ENCODE measurements around the gene CCSER1. TPM values are rescaled to one million over a fixed set of nuclear protein-coding genes. Genes with fewer than 3 reads are reported as not detected.

The CCSER1 gene
- total RNA-seq (ENCODE audit: unreplicated experiment) = 15.7 TPM
- long read RNA-seq, partial matches to known transcripts = 0 of 4 reads
- long read RNA-seq, other reads (novel, unspliced or antisense) = 4 of 4 reads

DNA sequence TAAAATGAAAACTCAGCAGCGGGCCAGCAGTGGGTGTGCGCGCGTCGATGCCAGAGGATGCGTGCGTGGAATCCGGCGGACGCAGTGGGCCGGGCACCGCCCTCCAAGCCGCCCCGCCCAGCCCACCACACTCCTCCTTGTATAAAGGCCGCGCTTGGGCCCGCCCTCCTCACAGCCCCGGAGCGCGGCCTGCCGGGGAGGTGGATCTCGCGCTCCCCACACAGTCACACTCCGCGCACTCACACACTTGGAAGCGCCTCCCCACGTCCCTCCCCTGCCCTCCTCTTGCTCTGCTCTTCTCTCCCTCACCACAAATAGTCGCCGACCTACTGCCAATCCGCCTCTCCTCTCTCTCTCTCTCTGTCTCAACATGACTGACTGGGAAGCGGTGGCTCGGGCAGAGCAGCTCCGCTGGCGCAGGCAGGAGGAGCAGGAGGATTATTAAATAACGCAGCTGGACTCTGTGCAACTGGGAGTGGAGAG, at the start of gene CCSER1:
Gene CCSER1, plus strand, starts transcription at position 172 of the 483 bp plus-strand sequence.
- no peak for TF ChIP-seq CTCF (IDR thresholded peaks at IDR 0.05; ENCODE audit: partially characterized antibody, unreplicated experiment)
- Mint-ChIP-seq H3K27me3 (ENCODE audit: unreplicated experiment) (peaks cover 7% of the 10 kb centered on the region), H3K4me1 (ENCODE audit: low read depth, unreplicated experiment) (peaks cover 8% of the 10 kb centered on the region), H3K4me3 (ENCODE audit: unreplicated experiment) (peak within 1 kb of the TSS; percentile 97), H3K9me3 (ENCODE audit: unreplicated experiment) (peaks cover 8% of the 10 kb centered on the region), H3K27ac (ENCODE audit: unreplicated experiment) (peak within 1 kb of the TSS; percentile 91), H3K36me3 (ENCODE audit: unreplicated experiment) (no peaks in the 10 kb centered on the region)
- peak; percentile 75 for DNase-seq

GRCh38 chr4:90078440-90078839, 48.8 kb upstream of the CCSER1 start:
- TF ChIP-seq CTCF (IDR thresholded peaks at IDR 0.05; ENCODE audit: partially characterized antibody, unreplicated experiment) = no peak
- Mint-ChIP-seq H3K36me3 (ENCODE audit: unreplicated experiment) (no peaks in the 10 kb centered on the region), H3K9me3 (ENCODE audit: unreplicated experiment) (peaks cover under 1% of the 10 kb centered on the region), H3K27ac (ENCODE audit: unreplicated experiment) (no peak overlapping the region), H3K4me1 (ENCODE audit: low read depth, unreplicated experiment) (peaks cover 10% of the 10 kb centered on the region), H3K27me3 (ENCODE audit: unreplicated experiment) (peaks cover 2% of the 10 kb centered on the region), H3K4me3 (ENCODE audit: unreplicated experiment) (no peak overlapping the region)
- no peak for DNase-seq

- no peak for DNase-seq
- H3K4me1 Mint-ChIP-seq (ENCODE audit: low read depth, unreplicated experiment) = no peaks in the 10 kb centered on the region
- H3K27me3 Mint-ChIP-seq (ENCODE audit: unreplicated experiment) = no peaks in the 10 kb centered on the region
- no peak for TF ChIP-seq CTCF (IDR thresholded peaks at IDR 0.05; ENCODE audit: partially characterized antibody, unreplicated experiment)
- no peak overlapping the region for H3K4me3 Mint-ChIP-seq (ENCODE audit: unreplicated experiment)
- no peaks in the 10 kb centered on the region for H3K36me3 Mint-ChIP-seq (ENCODE audit: unreplicated experiment)
- H3K27ac Mint-ChIP-seq (ENCODE audit: unreplicated experiment) = no peak overlapping the region
- no peaks in the 10 kb centered on the region for H3K9me3 Mint-ChIP-seq (ENCODE audit: unreplicated experiment)
These were observed 47.1 kb upstream of the CCSER1 start for GRCh38 chr4:90080116-90080515.

DNA sequence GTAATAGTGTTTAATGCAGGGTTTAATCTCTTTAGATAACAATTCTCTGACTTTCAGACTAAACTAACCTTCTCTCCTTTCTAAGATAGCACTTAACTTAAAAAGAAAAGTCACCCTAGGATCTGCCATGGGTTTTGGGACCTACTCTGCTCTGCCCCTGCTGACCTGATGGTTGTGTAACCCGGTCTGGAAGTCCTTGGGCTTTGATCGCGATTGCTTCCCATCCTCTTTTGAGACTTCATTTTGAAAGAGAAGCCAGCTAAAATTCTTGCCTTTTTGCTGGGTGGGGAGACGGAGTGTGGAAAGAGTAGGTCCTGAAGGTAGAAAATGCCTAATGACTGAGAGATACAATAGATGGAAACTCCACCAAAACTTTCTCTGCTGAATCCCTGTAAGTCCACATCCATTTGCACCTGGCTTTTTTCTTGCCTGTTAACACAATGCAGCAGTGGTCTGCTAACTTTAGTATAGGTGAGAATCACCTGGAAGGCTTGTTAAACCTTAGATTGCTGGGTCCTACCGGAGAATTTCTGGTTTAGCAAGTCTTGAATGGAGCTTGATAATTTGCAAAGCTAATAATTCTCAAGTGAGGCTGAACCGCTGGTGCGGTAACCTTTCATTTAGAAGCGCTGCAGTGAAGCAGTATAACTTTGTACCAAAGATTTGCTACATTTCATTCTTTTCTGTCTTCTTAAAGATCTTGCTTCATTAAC, 45.6 kb upstream of the CCSER1 start:
- no peaks in the 10 kb centered on the region for H3K4me1 Mint-ChIP-seq (ENCODE audit: low read depth, unreplicated experiment)
- H3K27ac Mint-ChIP-seq (ENCODE audit: unreplicated experiment) = no peak overlapping the region
- no peak for DNase-seq
- H3K36me3 Mint-ChIP-seq (ENCODE audit: unreplicated experiment) = no peaks in the 10 kb centered on the region
- H3K9me3 Mint-ChIP-seq (ENCODE audit: unreplicated experiment) = no peaks in the 10 kb centered on the region
- H3K27me3 Mint-ChIP-seq (ENCODE audit: unreplicated experiment) = no peaks in the 10 kb centered on the region
- no peak for TF ChIP-seq CTCF (IDR thresholded peaks at IDR 0.05; ENCODE audit: partially characterized antibody, unreplicated experiment)
- no peak overlapping the region for H3K4me3 Mint-ChIP-seq (ENCODE audit: unreplicated experiment)

DNA sequence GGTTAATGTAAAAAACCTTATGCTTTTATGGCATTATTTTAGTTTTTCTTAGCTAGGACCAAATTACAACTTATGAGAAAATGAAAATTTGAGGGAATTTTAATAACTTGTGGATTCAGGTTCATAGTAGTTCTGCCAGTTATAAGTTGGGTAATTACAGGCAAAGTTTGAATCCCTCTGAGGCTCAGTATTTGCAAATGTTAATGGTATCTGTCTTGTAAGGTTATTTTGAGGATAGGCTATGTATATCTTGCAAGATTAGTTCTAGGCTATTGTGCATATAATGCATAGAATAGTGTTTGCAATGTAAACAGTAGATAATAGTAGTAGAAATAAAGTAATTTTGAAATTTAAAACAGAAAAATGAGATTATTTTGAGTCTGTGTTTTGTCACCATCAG, 44.7 kb upstream of the CCSER1 start:
- no peak for DNase-seq
- Mint-ChIP-seq H3K27ac (ENCODE audit: unreplicated experiment) (no peak overlapping the region), H3K4me1 (ENCODE audit: low read depth, unreplicated experiment) (no peaks in the 10 kb centered on the region), H3K9me3 (ENCODE audit: unreplicated experiment) (no peaks in the 10 kb centered on the region), H3K27me3 (ENCODE audit: unreplicated experiment) (no peaks in the 10 kb centered on the region), H3K36me3 (ENCODE audit: unreplicated experiment) (no peaks in the 10 kb centered on the region), H3K4me3 (ENCODE audit: unreplicated experiment) (no peak overlapping the region)
- no peak for TF ChIP-seq CTCF (IDR thresholded peaks at IDR 0.05; ENCODE audit: partially characterized antibody, unreplicated experiment)
